CD14-positive monocyte (primary cell): ENCODE data around the gene IGF2BP1. TPM values are rescaled to one million over a fixed set of nuclear protein-coding genes. Genes with fewer than 3 reads are reported as not detected.

ENCODE experiments used
- DNase-seq, 3 donors: peaks; one replicate each; pipeline ENCODE4 v3.0.0-alpha.2; 2011 to 2022
- H2AFZ ChIP-seq: 2 replicates; pipeline ENCODE4 v1.6.0; 2012; ENCODE audit warnings: mild to moderate bottlenecking, low read depth, low read length, inconsistent platforms; ENCODE audit not compliant: insufficient read depth, poor library complexity, severe bottlenecking
- H3K27ac ChIP-seq, 2 donors: 1 replicate in 1 of 2; 2 replicates in 1 of 2; pipeline ENCODE4 v1.5.1; 2012 to 2013; ENCODE audit warnings: low read length in 2 of 2, control low read depth in 1 of 2, inconsistent platforms in 1 of 2, low read depth in 1 of 2, mild to moderate bottlenecking in 1 of 2
- H3K27me3 ChIP-seq, 2 donors: one replicate each; pipeline versions ENCODE4 v1.6.0 to v1.6.1; 2011 to 2013; ENCODE audit warnings: low read length in 2 of 2; ENCODE audit not compliant: control insufficient read depth in 2 of 2, insufficient read depth in 2 of 2
- H3K36me3 ChIP-seq, 2 donors: replicated peaks in 1 of 2; 1 replicate in 1 of 2; 2 replicates in 1 of 2; pipeline versions ENCODE4 v1.5.1 to v1.6.1; 2012 to 2013; ENCODE audit warnings: low read length in 2 of 2, control low read depth in 1 of 2, inconsistent platforms in 1 of 2, mild to moderate bottlenecking in 1 of 2; ENCODE audit not compliant: insufficient read depth in 2 of 2, control insufficient read depth in 1 of 2
- H3K4me1 ChIP-seq, 2 donors: 1 replicate in 1 of 2; 2 replicates in 1 of 2; pipeline versions ENCODE4 v1.5.1 to v1.6.1; 2012 to 2013; ENCODE audit warnings: low read length in 2 of 2, control low read depth in 1 of 2, inconsistent platforms in 1 of 2, mild to moderate bottlenecking in 1 of 2, moderate library complexity in 1 of 2; ENCODE audit not compliant: insufficient read depth in 2 of 2, control insufficient read depth in 1 of 2
- H3K4me2 ChIP-seq: replicated peaks from 2 replicates; pipeline ENCODE3; 2012; ENCODE audit warnings: low read length, moderate library complexity, mild to moderate bottlenecking; ENCODE audit not compliant: poor library complexity, severe bottlenecking; ENCODE audit errors: extremely low read depth
- H3K4me3 ChIP-seq, 3 experiments: fragments of 200-600 bp in 1 of 3; sonication (generic) in 1 of 3; replicated peaks in 1 of 3; 1 replicate in 2 of 3; 2 replicates in 1 of 3; pipeline ENCODE4 v1.5.1; 2011 to 2013; ENCODE audit warnings: low read length in 3 of 3, mild to moderate bottlenecking in 3 of 3, control low read depth in 2 of 3, low read depth in 2 of 3, inconsistent platforms in 1 of 3, moderate library complexity in 1 of 3
- H3K79me2 ChIP-seq: 2 replicates; pipeline ENCODE4 v1.6.0; 2012; ENCODE audit warnings: mild to moderate bottlenecking, control low read depth, inconsistent platforms, low read length, moderate library complexity; ENCODE audit not compliant: insufficient read depth
- H3K9ac ChIP-seq: 2 replicates; pipeline ENCODE4 v1.6.0; 2017; ENCODE audit warnings: low read length, mild to moderate bottlenecking; ENCODE audit not compliant: insufficient read depth, poor library complexity, severe bottlenecking
- H3K9me3 ChIP-seq, 2 donors: replicated peaks in 1 of 2; 1 replicate in 1 of 2; 2 replicates in 1 of 2; pipeline versions ENCODE4 v1.5.1 to v1.6.1; 2012 to 2013; ENCODE audit warnings: low read length in 2 of 2, control low read depth in 1 of 2; ENCODE audit not compliant: control insufficient read depth in 1 of 2, insufficient read depth in 1 of 2
- H4K20me1 ChIP-seq: 2 replicates; pipeline ENCODE4 v1.6.0; 2012; ENCODE audit warnings: mild to moderate bottlenecking, low read length, control low read depth, moderate library complexity; ENCODE audit not compliant: insufficient read depth
- H3K27ac Mint-ChIP-seq, 7 donors: one replicate each; pipeline ENCODE4 v1.8.0; 2020; ENCODE audit warnings: mild to moderate bottlenecking in 7 of 7, mixed read lengths in 7 of 7, moderate library complexity in 6 of 7, inconsistent platforms in 2 of 7
- H3K27me3 Mint-ChIP-seq, 3 donors: one replicate each; pipeline ENCODE4 v1.8.0; 2021 to 2022; ENCODE audit warnings: low read depth in 3 of 3, mild to moderate bottlenecking in 3 of 3, mixed read lengths in 3 of 3, moderate library complexity in 3 of 3, inconsistent platforms in 1 of 3
- H3K36me3 Mint-ChIP-seq, 2 donors: one replicate each; pipeline ENCODE4 v1.8.0; 2020; ENCODE audit warnings: mixed read lengths in 2 of 2, inconsistent platforms in 1 of 2, mild to moderate bottlenecking in 1 of 2
- H3K4me1 Mint-ChIP-seq: one replicate; pipeline ENCODE4 v1.8.0; 2020; ENCODE audit warnings: mild to moderate bottlenecking, mixed read lengths
- H3K4me3 Mint-ChIP-seq, 2 donors: one replicate each; pipeline ENCODE4 v1.8.0; 2020; ENCODE audit warnings: mild to moderate bottlenecking in 2 of 2, mixed read lengths in 2 of 2, moderate library complexity in 1 of 2
- H3K9me3 Mint-ChIP-seq, 7 donors: one replicate each; pipeline ENCODE4 v1.8.0; 2020 to 2022; ENCODE audit warnings: mixed read lengths in 7 of 7, mild to moderate bottlenecking in 6 of 7, moderate library complexity in 6 of 7, inconsistent platforms in 2 of 7
- WGBS: methylation state at CpG from one replicate; pipeline ENCODE4 v1.1.5; 2013; ENCODE audit warnings: missing lambda C conversion rate; ENCODE audit not compliant: insufficient coverage; 5-methylcytosine and 5-hydroxymethylcytosine counted together
- intact Hi-C, 2 donors: fragments of 100-400 bp; cut with micrococcal nuclease; formaldehyde crosslinking; loops; one replicate each; pipeline versions ENCODE4 v1.15.0 to v1.15.1; 2023
- polyA plus RNA-seq, 3 donors: library from polyadenylated mRNA; depleted of rRNA in 1 of 3; unstranded in 2 of 3; stranded (reverse) in 1 of 3; fragments of 300-500 nt in 2 of 3; fragments of >200 nt in 1 of 3; fragmentation: Illumina TruSeq in 2 of 3; gene quantifications; 1 replicate in 2 of 3; 2 replicates in 1 of 3; pipeline ENCODE4 v1.2.3, GENCODE V29; 2012 to 2021
- TF ChIP-seq, protein P1 (sequence below): fragments of 200-600 bp; IDR thresholded peaks from one replicate; pipeline ENCODE4 v1.8.0; 2022; ENCODE audit warnings: antibody characterized with exemption, mild to moderate bottlenecking

IGF2BP1 gene
- polyA plus RNA-seq, 3 donors, result not detected

DNA sequence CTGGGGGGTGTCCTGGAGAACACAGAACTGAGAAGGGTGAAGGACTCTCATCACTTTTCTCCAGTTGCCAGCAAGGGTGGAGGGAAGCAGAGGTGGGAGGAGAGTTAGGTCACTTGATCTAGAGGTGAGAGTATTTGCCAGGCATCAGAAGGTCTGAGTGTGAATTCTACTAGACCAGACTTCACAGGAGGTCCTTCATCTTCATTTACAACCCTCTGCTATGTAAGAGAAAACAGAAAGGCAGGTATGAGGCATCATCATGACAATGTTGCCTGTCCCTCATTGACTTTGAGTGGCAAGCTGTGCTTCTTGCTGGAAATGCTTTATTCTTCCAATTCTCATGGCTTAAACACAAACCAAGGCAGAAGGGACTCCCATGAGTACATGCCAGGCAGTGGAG lies 89.5 kb downstream of the IGF2BP1 start:
- no peak for DNase-seq
- H2AFZ ChIP-seq, result no peak overlapping the region
- peaks cover 3 to 5% of the 10 kb centered on the region in 2 donors for H3K27me3 ChIP-seq
- no peak overlapping the region for H3K4me2 ChIP-seq
- H3K9ac ChIP-seq, result no peak overlapping the region
- H3K27ac Mint-ChIP-seq, result no peak overlapping the region
- H3K4me3 Mint-ChIP-seq, result no peak overlapping the region
- H3K36me3 ChIP-seq, result no peaks in the 10 kb centered on the region
- H3K4me3 ChIP-seq, result no peak overlapping the region
- no peaks in the 10 kb centered on the region for H4K20me1 ChIP-seq
- no peaks in the 10 kb centered on the region for H3K4me1 ChIP-seq
- intact Hi-C loops, result no loop called here
- no peak overlapping the region for H3K27ac ChIP-seq
- no peaks in the 10 kb centered on the region for H3K36me3 Mint-ChIP-seq
- H3K79me2 ChIP-seq, result no peaks in the 10 kb centered on the region
- peaks cover 0 to 14% (median 5%) of the 10 kb centered on the region in 7 donors for H3K9me3 Mint-ChIP-seq
- peaks cover 12 to 30% (median 14%) of the 10 kb centered on the region in 3 donors for H3K27me3 Mint-ChIP-seq
- H3K9me3 ChIP-seq, result no peaks in the 10 kb centered on the region
- no peaks in the 10 kb centered on the region for H3K4me1 Mint-ChIP-seq
- TF ChIP-seq, protein P1, sequence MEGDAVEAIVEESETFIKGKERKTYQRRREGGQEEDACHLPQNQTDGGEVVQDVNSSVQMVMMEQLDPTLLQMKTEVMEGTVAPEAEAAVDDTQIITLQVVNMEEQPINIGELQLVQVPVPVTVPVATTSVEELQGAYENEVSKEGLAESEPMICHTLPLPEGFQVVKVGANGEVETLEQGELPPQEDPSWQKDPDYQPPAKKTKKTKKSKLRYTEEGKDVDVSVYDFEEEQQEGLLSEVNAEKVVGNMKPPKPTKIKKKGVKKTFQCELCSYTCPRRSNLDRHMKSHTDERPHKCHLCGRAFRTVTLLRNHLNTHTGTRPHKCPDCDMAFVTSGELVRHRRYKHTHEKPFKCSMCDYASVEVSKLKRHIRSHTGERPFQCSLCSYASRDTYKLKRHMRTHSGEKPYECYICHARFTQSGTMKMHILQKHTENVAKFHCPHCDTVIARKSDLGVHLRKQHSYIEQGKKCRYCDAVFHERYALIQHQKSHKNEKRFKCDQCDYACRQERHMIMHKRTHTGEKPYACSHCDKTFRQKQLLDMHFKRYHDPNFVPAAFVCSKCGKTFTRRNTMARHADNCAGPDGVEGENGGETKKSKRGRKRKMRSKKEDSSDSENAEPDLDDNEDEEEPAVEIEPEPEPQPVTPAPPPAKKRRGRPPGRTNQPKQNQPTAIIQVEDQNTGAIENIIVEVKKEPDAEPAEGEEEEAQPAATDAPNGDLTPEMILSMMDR, result no peak

GRCh38 chr17:49089094-49089493 lies 91.9 kb downstream of the IGF2BP1 start:
- peaks cover 0 to 2% of the 10 kb centered on the region in 2 donors for H3K27me3 ChIP-seq
- H3K4me3 ChIP-seq, result no peak overlapping the region
- WGBS, result 100% methylated on average over 2 of the region's 7 CpGs
- H3K9ac ChIP-seq, result no peak overlapping the region
- no peaks in the 10 kb centered on the region for H4K20me1 ChIP-seq
- H3K9me3 ChIP-seq, result no peaks in the 10 kb centered on the region
- H3K79me2 ChIP-seq, result no peaks in the 10 kb centered on the region
- H2AFZ ChIP-seq, result no peak overlapping the region
- no peaks in the 10 kb centered on the region for H3K4me1 ChIP-seq
- Mint-ChIP-seq H3K27me3 (peaks cover 6 to 17% (median 11%) of the 10 kb centered on the region in 3 donors), H3K27ac (no peak overlapping the region), H3K9me3 (peaks cover 0 to 14% (median 5%) of the 10 kb centered on the region in 7 donors), H3K4me3 (no peak overlapping the region), H3K36me3 (no peaks in the 10 kb centered on the region), H3K4me1 (no peaks in the 10 kb centered on the region)
- no peak overlapping the region for H3K4me2 ChIP-seq
- no peaks in the 10 kb centered on the region for H3K36me3 ChIP-seq
- no peak overlapping the region for H3K27ac ChIP-seq
- intact Hi-C loops, result no loop called here
- no peak for DNase-seq
- TF ChIP-seq, protein P1, result no peak
